Suprapubic skin (tissue), 4 donors: ENCODE data around the gene SCYL3. TPM values are rescaled to one million over a fixed set of nuclear protein-coding genes. Genes with fewer than 3 reads are reported as not detected.

ENCODE experiments used
- DNase-seq, 2 donors: peaks; one replicate each; pipeline ENCODE4 v3.0.0-alpha.2; 2019; ENCODE audit warnings: low spot score in 2 of 2
- H3K27ac ChIP-seq: fragments of 200-600 bp; sonication (generic); one replicate; pipeline ENCODE4 v1.5.1; 2019
- H3K27me3 ChIP-seq: fragments of 200-600 bp; sonication (generic); one replicate; pipeline ENCODE4 v1.5.1; 2019
- H3K36me3 ChIP-seq: fragments of 200-600 bp; sonication (generic); one replicate; pipeline ENCODE4 v1.5.1; 2019
- H3K4me1 ChIP-seq: fragments of 200-600 bp; sonication (generic); one replicate; pipeline ENCODE4 v1.5.1; 2019
- H3K4me3 ChIP-seq: fragments of 200-600 bp; sonication (generic); one replicate; pipeline ENCODE4 v1.5.1; 2019; ENCODE audit warnings: mild to moderate bottlenecking
- H3K9me3 ChIP-seq: fragments of 200-600 bp; sonication (generic); one replicate; pipeline ENCODE4 v1.5.1; 2019
- EP300 ChIP-seq: sonication (generic); formaldehyde crosslinking; IDR thresholded peaks from one replicate; pipeline ENCODE4 v1.6.1; 2017; ENCODE audit warnings: antibody characterized with exemption
- POLR2A ChIP-seq, 2 donors: fragments of 450-650 bp; IDR thresholded peaks; one replicate each; pipeline ENCODE4 v1.6.1; 2017; ENCODE audit warnings: antibody characterized with exemption in 2 of 2, mild to moderate bottlenecking in 2 of 2, moderate library complexity in 2 of 2
- POLR2AphosphoS5 ChIP-seq, 3 donors: sonication (generic); formaldehyde crosslinking; IDR thresholded peaks; one replicate each; pipeline ENCODE4 v1.6.1; 2017; ENCODE audit warnings: antibody characterized with exemption in 3 of 3
- WGBS: methylation state at CpG from one replicate; pipeline ENCODE4 v1.1.5; 2018; 5-methylcytosine and 5-hydroxymethylcytosine counted together
- total RNA-seq, 4 donors: library from RNA; depleted of rRNA; stranded (reverse); fragments of >200 nt; gene quantifications; one replicate each; pipeline ENCODE4 v1.1.0, GENCODE V29; 2016
- TF ChIP-seq, protein P1 (sequence below), 2 donors: fragments of 200-600 bp in 1 of 2; fragments of 450-650 bp in 1 of 2; sonication (generic) in 1 of 2; IDR thresholded peaks; one replicate each; pipeline ENCODE4 v1.5.1; 2016 to 2019; ENCODE audit warnings: antibody characterized with exemption in 2 of 2, mild to moderate bottlenecking in 1 of 2, moderate library complexity in 1 of 2

Gene SCYL3
- total RNA-seq, 4 donors from 2014 or later: 10.8 to 18.3 (median 14.6) TPM

DNA sequence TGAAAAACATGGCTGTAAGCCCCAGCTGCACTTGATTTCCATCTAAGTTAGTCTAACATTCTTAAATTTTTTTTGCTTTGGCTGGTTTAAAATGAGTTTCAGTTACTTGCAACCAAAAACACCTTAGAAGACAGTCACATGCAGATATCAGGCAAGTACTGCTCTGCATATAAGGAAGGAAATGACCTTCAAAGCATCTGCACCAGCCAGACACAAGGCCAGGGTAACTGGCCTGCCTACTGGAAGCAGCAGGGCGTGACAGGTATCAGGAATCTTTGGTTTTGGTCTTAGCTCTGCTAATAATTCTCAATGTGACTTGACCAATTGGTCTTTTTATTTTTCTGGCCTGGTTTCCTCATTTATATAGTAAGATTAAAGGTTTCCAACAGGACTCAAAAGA, 33.5 kb downstream of the SCYL3 start:
- Histone ChIP-seq H3K4me1 (no peaks in the 10 kb centered on the region), H3K36me3 (peaks cover 93% of the 10 kb centered on the region), H3K27me3 (no peaks in the 10 kb centered on the region), H3K4me3 (no peak overlapping the region), H3K9me3 (no peaks in the 10 kb centered on the region), H3K27ac (no peak overlapping the region)
- 90% methylated on average over 1 of the region's 1 CpG for WGBS
- TF ChIP-seq EP300: no peak
- no peak for TF ChIP-seq POLR2AphosphoS5 (IDR thresholded peaks at IDR 0.05)
- TF ChIP-seq, protein P1, sequence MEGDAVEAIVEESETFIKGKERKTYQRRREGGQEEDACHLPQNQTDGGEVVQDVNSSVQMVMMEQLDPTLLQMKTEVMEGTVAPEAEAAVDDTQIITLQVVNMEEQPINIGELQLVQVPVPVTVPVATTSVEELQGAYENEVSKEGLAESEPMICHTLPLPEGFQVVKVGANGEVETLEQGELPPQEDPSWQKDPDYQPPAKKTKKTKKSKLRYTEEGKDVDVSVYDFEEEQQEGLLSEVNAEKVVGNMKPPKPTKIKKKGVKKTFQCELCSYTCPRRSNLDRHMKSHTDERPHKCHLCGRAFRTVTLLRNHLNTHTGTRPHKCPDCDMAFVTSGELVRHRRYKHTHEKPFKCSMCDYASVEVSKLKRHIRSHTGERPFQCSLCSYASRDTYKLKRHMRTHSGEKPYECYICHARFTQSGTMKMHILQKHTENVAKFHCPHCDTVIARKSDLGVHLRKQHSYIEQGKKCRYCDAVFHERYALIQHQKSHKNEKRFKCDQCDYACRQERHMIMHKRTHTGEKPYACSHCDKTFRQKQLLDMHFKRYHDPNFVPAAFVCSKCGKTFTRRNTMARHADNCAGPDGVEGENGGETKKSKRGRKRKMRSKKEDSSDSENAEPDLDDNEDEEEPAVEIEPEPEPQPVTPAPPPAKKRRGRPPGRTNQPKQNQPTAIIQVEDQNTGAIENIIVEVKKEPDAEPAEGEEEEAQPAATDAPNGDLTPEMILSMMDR (IDR thresholded peaks at IDR 0.05): no peak
- TF ChIP-seq POLR2A (IDR thresholded peaks at IDR 0.05): no peak
- no peak for DNase-seq

DNA sequence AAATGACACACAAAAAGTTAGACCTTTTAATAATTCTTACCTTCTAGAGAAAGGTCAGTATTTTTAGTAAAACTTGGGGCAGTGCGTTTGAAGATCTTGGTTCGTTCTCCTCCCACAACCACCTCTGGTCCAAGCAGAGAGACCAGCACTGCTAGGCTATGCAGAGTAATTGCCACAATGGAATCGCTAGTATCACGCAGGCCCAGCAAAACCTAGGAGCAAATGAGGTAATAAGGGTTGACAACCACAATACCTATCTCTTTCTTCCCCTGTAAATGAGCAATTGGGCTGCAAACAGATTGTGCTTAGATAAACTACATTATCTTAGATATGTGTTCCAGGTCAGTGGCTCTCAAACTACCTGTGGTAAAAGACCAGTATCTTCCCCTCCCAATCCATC, 34.7 kb downstream of the SCYL3 start:
- TF ChIP-seq, protein P1 (IDR thresholded peaks at IDR 0.05): no peak
- TF ChIP-seq POLR2A (IDR thresholded peaks at IDR 0.05) (no peak), EP300 (no peak), POLR2AphosphoS5 (IDR thresholded peaks at IDR 0.05) (no peak)
- H3K4me3 ChIP-seq: no peak overlapping the region
- no peaks in the 10 kb centered on the region for H3K9me3 ChIP-seq
- DNase-seq: no peak
- H3K4me1 ChIP-seq: no peaks in the 10 kb centered on the region
- H3K36me3 ChIP-seq: peaks cover 95% of the 10 kb centered on the region
- H3K27ac ChIP-seq: no peak overlapping the region
- no peaks in the 10 kb centered on the region for H3K27me3 ChIP-seq
- WGBS: 94% methylated on average over 4 of the region's 4 CpGs

DNA sequence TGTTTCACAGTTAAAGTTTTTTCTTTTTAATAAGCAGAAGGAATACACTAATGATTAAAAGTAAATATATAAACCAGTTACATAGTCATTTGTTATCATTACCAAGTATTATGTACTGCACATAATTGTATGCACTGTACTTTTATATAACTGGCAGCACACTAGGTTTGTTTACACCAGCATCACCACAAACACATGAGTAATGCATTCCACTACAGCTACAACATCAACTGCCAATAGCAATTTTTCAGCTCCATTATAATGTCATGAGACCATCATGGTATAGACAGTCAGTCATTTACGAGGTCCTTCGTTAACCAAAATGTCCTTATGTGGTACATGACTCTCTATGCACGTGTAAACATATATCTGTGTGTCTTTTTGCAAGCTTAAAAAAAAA, 35.2 kb downstream of the SCYL3 start:
- Histone ChIP-seq H3K4me1 (no peaks in the 10 kb centered on the region), H3K9me3 (no peaks in the 10 kb centered on the region), H3K27me3 (no peaks in the 10 kb centered on the region), H3K36me3 (peaks cover 95% of the 10 kb centered on the region), H3K27ac (no peak overlapping the region), H3K4me3 (no peak overlapping the region)
- DNase-seq: no peak
- WGBS: 83% methylated on average over 3 of the region's 3 CpGs
- TF ChIP-seq POLR2A (IDR thresholded peaks at IDR 0.05): no peak
- TF ChIP-seq POLR2AphosphoS5 (IDR thresholded peaks at IDR 0.05): no peak
- TF ChIP-seq, protein P1 (IDR thresholded peaks at IDR 0.05): no peak
- no peak for TF ChIP-seq EP300

DNA sequence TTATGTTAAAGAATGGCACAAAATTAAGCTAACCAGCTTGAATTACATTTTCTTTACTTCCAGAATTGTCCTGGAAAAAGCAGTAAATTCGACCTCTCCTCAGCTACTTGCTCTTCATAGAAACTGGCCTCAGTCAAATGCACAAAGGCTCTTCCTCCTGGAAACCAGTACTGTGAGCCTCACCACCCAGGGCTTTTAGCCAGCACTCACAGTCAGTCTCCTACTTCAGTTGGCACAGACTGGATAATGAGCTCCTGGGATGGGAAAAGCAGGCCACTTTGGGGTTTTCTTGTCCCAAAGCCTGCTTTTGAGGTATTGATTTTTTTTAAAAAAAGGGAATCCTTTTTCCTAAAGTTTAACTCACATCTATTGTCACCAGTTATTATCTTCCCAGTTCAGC, 40.4 kb downstream of the SCYL3 start:
- TF ChIP-seq POLR2AphosphoS5 (IDR thresholded peaks at IDR 0.05) (no peak), EP300 (no peak), POLR2A (IDR thresholded peaks at IDR 0.05) (no peak)
- TF ChIP-seq, protein P1 (IDR thresholded peaks at IDR 0.05): no peak
- peaks cover 86% of the 10 kb centered on the region for H3K36me3 ChIP-seq
- no peak overlapping the region for H3K27ac ChIP-seq
- no peak overlapping the region for H3K4me3 ChIP-seq
- no peaks in the 10 kb centered on the region for H3K4me1 ChIP-seq
- H3K9me3 ChIP-seq: no peaks in the 10 kb centered on the region
- no peaks in the 10 kb centered on the region for H3K27me3 ChIP-seq
- no peak for DNase-seq
- WGBS: 86% methylated on average over 1 of the region's 1 CpG

DNA sequence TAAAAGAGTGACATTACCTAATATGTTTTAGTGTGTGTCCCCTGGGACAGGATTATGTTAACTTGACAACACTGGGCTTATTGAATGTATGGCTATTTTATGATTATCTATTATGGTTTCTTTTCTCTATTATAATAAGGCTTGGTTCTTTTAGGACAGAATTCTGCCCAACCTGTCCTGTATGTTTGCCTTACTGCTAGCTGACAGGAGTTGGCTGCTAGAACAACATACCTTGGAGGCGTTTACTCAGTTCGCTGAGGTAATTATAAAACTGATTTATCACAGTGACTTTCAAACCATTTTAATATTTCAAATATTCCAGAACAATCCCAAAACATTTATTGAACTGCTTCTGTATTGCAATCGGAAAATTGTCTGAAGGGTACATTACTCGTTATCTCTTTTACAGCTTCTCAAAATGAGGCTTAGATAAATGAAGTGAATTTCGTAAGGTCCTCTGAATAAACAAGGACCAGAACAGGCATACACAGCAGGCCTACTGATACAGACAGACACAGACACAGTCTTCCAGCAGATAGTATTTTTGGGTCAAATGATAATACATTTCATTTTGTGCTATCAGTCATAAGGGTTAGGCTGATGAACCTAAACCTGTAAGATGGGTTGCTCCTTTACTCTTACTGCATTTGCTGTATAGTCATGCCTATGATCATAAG, 44.2 kb downstream of the SCYL3 start:
- Histone ChIP-seq H3K27ac (no peak overlapping the region), H3K27me3 (no peaks in the 10 kb centered on the region), H3K4me1 (no peaks in the 10 kb centered on the region), H3K36me3 (peaks cover 73% of the 10 kb centered on the region), H3K4me3 (no peak overlapping the region), H3K9me3 (no peaks in the 10 kb centered on the region)
- TF ChIP-seq POLR2A (IDR thresholded peaks at IDR 0.05) (no peak), POLR2AphosphoS5 (IDR thresholded peaks at IDR 0.05) (no peak), EP300 (no peak)
- TF ChIP-seq, protein P1 (IDR thresholded peaks at IDR 0.05): no peak
- WGBS: 73% methylated on average over 5 of the region's 5 CpGs
- no peak for DNase-seq
